Esophagus muscularis mucosa (tissue), 4 donors: ENCODE measurements around the gene SDS. TPM values are rescaled to one million over a fixed set of nuclear protein-coding genes. Genes with fewer than 3 reads are reported as not detected.

Experiments used
- DNase-seq: peaks from one replicate; pipeline ENCODE4 v3.0.0-alpha.2; 2017; ENCODE audit errors: extremely low spot score
- H3K27ac ChIP-seq, 4 donors: fragments of 200-600 bp; sonication (generic); replicated peaks in 1 of 4; 1 replicate in 3 of 4; 2 replicates in 1 of 4; pipeline ENCODE4 v1.5.1; 2016 to 2019; ENCODE audit warnings: mild to moderate bottlenecking in 1 of 4
- H3K27me3 ChIP-seq, 4 donors: fragments of 200-600 bp; sonication (generic); one replicate each; pipeline versions ENCODE4 v1.5.1 to v1.6.0; 2016 to 2019
- H3K36me3 ChIP-seq, 4 donors: fragments of 200-600 bp; sonication (generic); one replicate each; pipeline ENCODE4 v1.5.1; 2016 to 2019
- H3K4me1 ChIP-seq, 4 donors: fragments of 200-600 bp; sonication (generic); one replicate each; pipeline ENCODE4 v1.5.1; 2016 to 2019
- H3K4me3 ChIP-seq, 4 donors: fragments of 200-600 bp; sonication (generic); 1 replicate in 2 of 4; 2 replicates in 2 of 4; pipeline ENCODE4 v1.5.1; 2016 to 2019; ENCODE audit warnings: mild to moderate bottlenecking in 4 of 4, moderate library complexity in 1 of 4
- H3K9me3 ChIP-seq, 4 donors: fragments of 200-600 bp; sonication (generic); 1 replicate in 3 of 4; 2 replicates in 1 of 4; pipeline ENCODE4 v1.5.1; 2016 to 2019
- EP300 ChIP-seq: sonication (generic); formaldehyde crosslinking; IDR thresholded peaks from one replicate; pipeline ENCODE4 v1.6.1; 2017; ENCODE audit warnings: antibody characterized with exemption
- POLR2A ChIP-seq: fragments of 450-650 bp; IDR thresholded peaks from one replicate; pipeline ENCODE4 v1.6.1; 2017; ENCODE audit warnings: antibody characterized with exemption, moderate library complexity, mild to moderate bottlenecking, low read depth
- POLR2AphosphoS5 ChIP-seq, 2 donors: sonication (generic); formaldehyde crosslinking; IDR thresholded peaks; one replicate each; pipeline ENCODE4 v1.6.1; 2017; ENCODE audit warnings: antibody characterized with exemption in 2 of 2
- WGBS: methylation state at CpG from one replicate; pipeline ENCODE4 v1.1.5; 2018; 5-methylcytosine and 5-hydroxymethylcytosine counted together
- intact Hi-C: fragments of 100-400 bp; cut with DNase I; formaldehyde crosslinking; loops from one replicate; pipeline ENCODE4 v1.15.1; 2023
- total RNA-seq, 4 donors: library from RNA; depleted of rRNA; stranded (reverse); fragments of >200 nt; gene quantifications; one replicate each; pipeline versions ENCODE4 v1.1.0 to v1.2.1, GENCODE V29; 2016
- TF ChIP-seq, protein P1 (sequence below), 3 experiments: fragments of 200-600 bp in 2 of 3; fragments of 450-650 bp in 1 of 3; sonication (generic) in 2 of 3; IDR thresholded peaks; one replicate each; pipeline ENCODE4 v1.5.1; 2017 to 2019; ENCODE audit warnings: antibody characterized with exemption in 3 of 3, mild to moderate bottlenecking in 2 of 3, moderate library complexity in 1 of 3

Gene SDS
- total RNA-seq, 4 donors from 2014 or later = 13.6 TPM; not detected in 3

DNA sequence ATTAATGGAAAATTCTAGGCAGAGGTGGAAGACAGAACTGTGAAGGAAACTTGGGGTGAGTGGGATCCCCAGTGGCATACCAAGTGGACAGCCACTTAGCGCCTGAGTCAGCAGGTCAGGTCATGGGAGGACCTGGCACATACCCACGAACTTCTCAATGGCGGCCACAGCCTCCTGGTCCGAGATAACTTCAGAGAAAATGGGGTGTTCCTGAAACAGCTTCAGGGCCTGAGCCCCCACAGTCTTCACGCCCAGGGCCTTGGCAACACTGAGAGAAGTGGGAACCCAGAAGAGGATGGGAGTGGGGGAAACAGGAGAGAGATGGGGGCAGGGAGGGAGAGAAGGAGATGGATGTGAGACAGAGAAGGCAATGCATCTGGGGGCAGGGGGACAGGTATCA is 9.9 kb downstream of the SDS start:
- Histone ChIP-seq H3K4me1 (no peaks in the 10 kb centered on the region), H3K27me3 (peaks cover 0 to 16% (median 0%) of the 10 kb centered on the region in 4 donors), H3K4me3 (no peak overlapping the region), H3K27ac (no peak overlapping the region), H3K36me3 (peaks cover 11 to 26% (median 25%) of the 10 kb centered on the region in 4 donors), H3K9me3 (no peaks in the 10 kb centered on the region)
- WGBS = 80% methylated on average over 5 of the region's 5 CpGs
- intact Hi-C loops = no loop called here
- no peak for DNase-seq
- no peak for TF ChIP-seq POLR2A
- TF ChIP-seq, protein P1, sequence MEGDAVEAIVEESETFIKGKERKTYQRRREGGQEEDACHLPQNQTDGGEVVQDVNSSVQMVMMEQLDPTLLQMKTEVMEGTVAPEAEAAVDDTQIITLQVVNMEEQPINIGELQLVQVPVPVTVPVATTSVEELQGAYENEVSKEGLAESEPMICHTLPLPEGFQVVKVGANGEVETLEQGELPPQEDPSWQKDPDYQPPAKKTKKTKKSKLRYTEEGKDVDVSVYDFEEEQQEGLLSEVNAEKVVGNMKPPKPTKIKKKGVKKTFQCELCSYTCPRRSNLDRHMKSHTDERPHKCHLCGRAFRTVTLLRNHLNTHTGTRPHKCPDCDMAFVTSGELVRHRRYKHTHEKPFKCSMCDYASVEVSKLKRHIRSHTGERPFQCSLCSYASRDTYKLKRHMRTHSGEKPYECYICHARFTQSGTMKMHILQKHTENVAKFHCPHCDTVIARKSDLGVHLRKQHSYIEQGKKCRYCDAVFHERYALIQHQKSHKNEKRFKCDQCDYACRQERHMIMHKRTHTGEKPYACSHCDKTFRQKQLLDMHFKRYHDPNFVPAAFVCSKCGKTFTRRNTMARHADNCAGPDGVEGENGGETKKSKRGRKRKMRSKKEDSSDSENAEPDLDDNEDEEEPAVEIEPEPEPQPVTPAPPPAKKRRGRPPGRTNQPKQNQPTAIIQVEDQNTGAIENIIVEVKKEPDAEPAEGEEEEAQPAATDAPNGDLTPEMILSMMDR (IDR thresholded peaks at IDR 0.05) = no peak
- no peak for TF ChIP-seq POLR2AphosphoS5 (IDR thresholded peaks at IDR 0.05)
- no peak for TF ChIP-seq EP300

DNA sequence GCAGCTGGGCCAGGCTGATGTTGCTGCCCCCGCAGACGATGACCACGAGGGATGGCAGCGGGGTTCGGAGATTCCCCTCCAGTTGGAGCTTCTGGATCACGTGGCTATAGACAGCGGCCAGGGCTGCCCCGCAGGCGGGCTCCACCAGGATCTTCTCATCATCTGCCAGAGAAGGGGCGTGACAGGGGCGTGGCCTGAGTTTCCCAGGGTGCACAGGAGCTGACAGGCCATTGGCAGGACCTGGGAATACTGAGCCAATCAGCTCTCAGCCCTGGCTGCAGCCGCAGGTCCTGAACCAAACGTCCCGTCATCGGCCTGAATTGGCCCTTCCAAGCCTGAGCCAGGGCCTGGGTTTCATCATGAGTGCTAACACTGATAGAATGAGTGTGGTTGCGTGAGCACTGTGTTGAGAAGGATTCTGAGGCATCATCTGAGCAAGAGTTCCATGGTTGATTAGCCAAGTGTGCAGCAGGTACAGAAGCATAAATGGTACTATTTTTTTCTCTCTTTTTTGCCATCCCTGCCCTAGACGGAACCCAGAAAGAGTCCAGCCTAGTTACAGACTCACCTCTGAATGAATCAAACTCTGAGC is 10.6 kb downstream of the SDS start:
- no peak for DNase-seq
- intact Hi-C loops = no loop called here
- Histone ChIP-seq H3K4me1 (no peaks in the 10 kb centered on the region), H3K9me3 (no peaks in the 10 kb centered on the region), H3K27ac (no peak overlapping the region), H3K27me3 (peaks cover 0 to 9% (median 0%) of the 10 kb centered on the region in 4 donors), H3K4me3 (no peak overlapping the region), H3K36me3 (peaks cover 18 to 33% (median 32%) of the 10 kb centered on the region in 4 donors)
- 76% methylated on average over 12 of the region's 17 CpGs for WGBS
- TF ChIP-seq POLR2AphosphoS5 (IDR thresholded peaks at IDR 0.05) (peak in 1 of 2 donors; percentile 13), POLR2A (no peak)

DNA sequence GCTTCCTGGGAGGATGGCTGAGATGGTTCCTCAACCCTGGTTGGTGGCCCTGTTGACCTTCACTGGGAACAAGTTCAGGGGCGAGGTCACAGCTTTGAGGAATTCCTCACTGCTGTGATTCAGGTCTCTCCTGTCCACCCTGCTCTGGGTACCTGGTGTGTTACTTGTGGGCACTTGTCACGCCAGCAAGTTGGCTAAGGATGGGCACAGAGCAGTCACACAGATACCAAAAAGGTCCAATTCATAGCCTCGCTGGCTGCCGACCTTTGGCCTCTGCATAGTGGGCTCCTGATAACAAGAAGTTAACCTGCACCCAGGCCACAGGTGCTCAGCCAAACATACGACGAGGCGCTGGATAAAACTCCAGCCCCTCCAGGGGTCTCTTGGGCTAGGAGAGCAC is 11.2 kb downstream of the SDS start:
- TF ChIP-seq EP300 (no peak), POLR2AphosphoS5 (IDR thresholded peaks at IDR 0.05) (no peak), POLR2A (no peak)
- TF ChIP-seq, protein P1 (IDR thresholded peaks at IDR 0.05) = no peak
- Histone ChIP-seq H3K4me3 (no peak overlapping the region), H3K36me3 (peaks cover 18 to 39% (median 37%) of the 10 kb centered on the region in 4 donors), H3K4me1 (no peaks in the 10 kb centered on the region), H3K27ac (no peak overlapping the region), H3K27me3 (peaks cover 0 to 3% (median 0%) of the 10 kb centered on the region in 4 donors), H3K9me3 (no peaks in the 10 kb centered on the region)
- intact Hi-C loops = no loop called here
- no peak for DNase-seq
- WGBS = 83% methylated on average over 7 of the region's 7 CpGs

DNA sequence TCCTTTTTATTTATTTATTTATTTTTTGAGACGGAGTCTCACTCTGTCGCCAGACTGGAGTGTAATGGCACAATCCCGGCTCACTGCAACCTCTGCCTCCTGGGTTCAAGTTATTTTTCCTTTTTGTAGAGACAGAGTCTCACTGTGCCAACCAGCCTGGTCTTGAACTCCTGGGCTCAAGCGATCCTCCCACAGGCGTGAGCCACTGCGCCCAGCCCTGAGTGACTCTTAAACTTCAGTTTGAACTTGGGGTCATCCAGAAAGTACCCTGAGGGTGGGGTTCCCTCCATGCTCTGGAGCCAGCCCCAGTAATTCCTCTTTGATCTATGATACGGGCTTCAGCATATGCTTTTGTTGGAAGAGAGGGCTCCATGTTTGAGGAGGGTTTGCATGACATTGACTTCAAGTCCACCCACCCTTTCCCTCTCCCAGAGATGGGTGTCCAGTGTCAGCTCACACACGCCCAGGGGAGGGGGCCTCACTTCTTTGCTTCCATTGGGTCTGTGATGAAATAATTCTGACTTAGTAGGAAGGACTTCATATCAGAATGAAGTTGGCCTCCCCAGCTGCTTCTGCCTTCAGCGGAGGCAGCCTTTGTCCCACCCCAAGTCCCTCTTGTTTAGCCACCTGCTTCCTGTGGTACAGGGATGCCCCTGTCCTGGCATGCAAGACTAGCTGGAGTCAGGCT is 11.9 kb downstream of the SDS start:
- Histone ChIP-seq H3K9me3 (no peaks in the 10 kb centered on the region), H3K36me3 (peaks cover 18 to 46% (median 44%) of the 10 kb centered on the region in 4 donors), H3K4me3 (no peak overlapping the region), H3K27ac (no peak overlapping the region), H3K4me1 (no peaks in the 10 kb centered on the region), H3K27me3 (no peaks in the 10 kb centered on the region)
- no peak for DNase-seq
- no peak for TF ChIP-seq EP300
- TF ChIP-seq POLR2A = no peak
- no peak for TF ChIP-seq POLR2AphosphoS5 (IDR thresholded peaks at IDR 0.05)
- TF ChIP-seq, protein P1 (IDR thresholded peaks at IDR 0.05) = no peak
- intact Hi-C loops = no loop called here
- 87% methylated on average over 9 of the region's 9 CpGs for WGBS

DNA sequence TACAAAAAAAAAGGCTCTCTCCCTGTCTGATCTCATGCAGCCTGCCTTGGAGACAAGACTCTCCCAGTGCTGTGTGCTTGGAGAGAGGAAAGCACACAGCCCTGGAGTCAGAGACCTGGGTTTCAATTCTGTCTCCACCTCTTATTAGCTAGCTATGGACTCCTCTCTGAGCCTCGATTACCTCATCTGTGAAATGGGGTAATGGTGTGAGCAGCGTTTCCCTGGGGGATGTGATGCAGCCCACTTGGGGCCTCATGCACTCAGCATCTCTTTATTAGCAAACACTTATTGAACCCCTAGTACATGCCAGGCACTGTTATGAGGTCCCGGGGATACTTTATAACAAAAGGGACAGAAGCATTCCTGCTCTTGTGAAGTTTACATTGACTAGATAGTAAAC is 12.5 kb downstream of the SDS start:
- H3K4me3 ChIP-seq = no peak overlapping the region
- no peak for DNase-seq
- no peaks in the 10 kb centered on the region for H3K27me3 ChIP-seq
- intact Hi-C loops = no loop called here
- no peaks in the 10 kb centered on the region for H3K4me1 ChIP-seq
- no peaks in the 10 kb centered on the region for H3K9me3 ChIP-seq
- TF ChIP-seq, protein P1 (IDR thresholded peaks at IDR 0.05) = no peak
- TF ChIP-seq POLR2AphosphoS5 (IDR thresholded peaks at IDR 0.05) (no peak), EP300 (no peak), POLR2A (no peak)
- H3K36me3 ChIP-seq = peaks cover 18 to 52% (median 51%) of the 10 kb centered on the region in 4 donors
- no peak overlapping the region for H3K27ac ChIP-seq
- WGBS = 92% methylated on average over 3 of the region's 3 CpGs
